EH (cell line): Measurements from ENCODE around the gene DCPS.

Source experiments
- DNase-seq: peaks from one replicate; pipeline ENCODE4 v3.0.0-alpha.2; 2015; ENCODE audit warnings: low read depth

Gene DCPS

DNA sequence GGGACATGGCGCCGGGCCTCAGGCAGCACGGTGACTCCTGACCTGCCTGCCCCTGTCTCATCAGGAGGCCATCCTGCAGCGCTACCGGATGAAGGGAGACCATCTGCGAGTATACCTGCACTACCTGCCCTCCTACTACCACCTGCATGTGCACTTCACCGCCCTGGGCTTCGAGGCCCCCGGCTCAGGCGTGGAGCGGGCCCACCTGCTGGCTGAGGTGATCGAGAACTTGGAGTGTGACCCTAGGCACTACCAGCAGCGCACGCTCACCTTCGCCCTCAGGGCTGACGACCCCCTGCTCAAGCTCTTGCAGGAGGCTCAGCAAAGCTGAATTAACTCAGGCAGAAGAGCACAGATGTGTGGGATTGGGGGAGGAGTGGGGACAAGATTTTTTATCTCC lies 41.4 kb downstream of the DCPS start:
- no peak for DNase-seq

DNA sequence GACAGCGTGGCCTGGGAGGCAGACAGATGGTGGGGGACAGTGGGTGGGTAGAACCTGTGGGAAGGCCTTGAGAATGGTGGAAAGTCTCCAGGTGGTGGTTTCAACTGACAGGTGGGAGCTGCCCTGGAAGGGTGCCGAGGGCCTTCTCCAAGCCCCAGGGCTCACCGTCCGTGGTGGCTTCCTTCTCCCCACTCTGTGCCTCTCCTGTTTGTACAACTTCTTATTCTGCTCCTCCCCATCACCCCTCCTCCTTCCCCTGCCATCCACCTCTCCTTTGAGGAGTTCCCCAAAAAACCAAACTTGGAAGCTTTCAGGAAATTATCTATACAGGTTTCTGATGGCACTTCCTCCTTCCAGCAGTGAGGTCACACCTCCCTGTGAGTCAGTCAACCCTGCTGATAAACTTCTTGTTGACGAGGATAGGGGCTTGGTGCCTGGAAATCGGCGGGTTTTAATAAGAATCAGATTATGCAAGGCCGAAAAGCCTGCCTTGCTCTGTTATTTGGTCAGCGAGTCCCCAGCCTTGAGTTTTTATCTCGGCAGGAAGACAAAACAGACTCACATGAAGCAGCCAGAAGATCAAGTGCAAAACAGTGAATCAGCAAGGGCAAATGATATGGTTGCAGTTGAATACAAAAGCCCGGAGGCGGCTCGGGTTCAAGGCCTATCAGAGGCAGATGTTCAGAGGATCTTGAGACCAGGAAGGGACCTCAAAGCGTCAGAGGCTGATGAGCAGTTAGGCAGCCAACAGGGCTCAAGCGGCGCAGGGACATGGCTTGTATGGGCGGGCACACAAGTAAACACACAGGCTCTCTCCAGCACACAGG lies 42.1 kb downstream of the DCPS start:
- peak; percentile 82 for DNase-seq

- no peak for DNase-seq
These were observed 42.7 kb downstream of the DCPS start for GRCh38 chr11:126346586-126346940.

- peak; percentile 28 for DNase-seq
These were observed 43.1 kb downstream of the DCPS start for GRCh38 chr11:126346946-126347345.

DNA sequence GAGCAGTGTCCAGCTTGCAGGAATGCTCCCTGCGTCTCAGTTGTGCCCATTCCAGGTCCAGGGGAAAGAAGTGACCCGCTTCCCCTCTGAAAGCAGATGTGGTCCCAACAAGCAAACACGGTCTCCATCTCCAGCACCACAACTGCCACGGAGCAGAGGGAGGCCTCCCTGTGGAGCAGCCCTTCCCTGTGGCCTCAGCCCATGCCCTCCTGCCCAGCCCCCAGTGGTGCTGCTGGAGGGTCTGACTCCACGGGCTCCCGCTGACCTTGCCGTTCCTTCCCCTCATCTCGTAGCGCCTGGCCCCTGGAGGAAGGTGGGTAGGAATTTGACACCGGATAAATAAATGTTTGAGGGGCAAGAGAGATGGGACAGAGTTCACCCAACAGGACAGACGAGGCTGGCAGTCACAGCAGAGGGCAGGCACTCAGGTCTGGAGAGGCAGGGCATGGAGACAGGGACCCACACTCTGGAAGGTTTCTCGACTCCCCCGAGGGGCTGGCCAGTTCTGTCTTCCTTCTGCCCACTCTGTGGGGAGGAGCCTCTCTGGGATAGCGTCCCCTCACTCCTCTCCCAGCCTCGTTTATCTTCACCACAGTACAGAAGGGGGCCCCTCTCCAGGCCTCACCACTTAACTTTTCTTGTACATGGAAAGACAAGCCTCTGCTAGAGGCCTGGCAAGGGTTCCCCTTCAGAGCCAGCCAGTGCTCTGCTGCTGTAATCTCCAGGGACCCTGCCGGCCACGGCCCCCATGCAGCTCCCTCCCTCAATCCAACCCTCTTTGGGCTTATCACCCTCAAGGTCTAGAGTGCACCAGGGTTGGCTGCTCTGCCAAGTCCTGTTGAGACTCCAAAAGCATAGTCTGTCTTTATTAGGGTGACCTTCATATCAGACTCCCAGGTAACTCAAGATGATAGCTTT lies 44.1 kb downstream of the DCPS start:
- no peak for DNase-seq

DNA sequence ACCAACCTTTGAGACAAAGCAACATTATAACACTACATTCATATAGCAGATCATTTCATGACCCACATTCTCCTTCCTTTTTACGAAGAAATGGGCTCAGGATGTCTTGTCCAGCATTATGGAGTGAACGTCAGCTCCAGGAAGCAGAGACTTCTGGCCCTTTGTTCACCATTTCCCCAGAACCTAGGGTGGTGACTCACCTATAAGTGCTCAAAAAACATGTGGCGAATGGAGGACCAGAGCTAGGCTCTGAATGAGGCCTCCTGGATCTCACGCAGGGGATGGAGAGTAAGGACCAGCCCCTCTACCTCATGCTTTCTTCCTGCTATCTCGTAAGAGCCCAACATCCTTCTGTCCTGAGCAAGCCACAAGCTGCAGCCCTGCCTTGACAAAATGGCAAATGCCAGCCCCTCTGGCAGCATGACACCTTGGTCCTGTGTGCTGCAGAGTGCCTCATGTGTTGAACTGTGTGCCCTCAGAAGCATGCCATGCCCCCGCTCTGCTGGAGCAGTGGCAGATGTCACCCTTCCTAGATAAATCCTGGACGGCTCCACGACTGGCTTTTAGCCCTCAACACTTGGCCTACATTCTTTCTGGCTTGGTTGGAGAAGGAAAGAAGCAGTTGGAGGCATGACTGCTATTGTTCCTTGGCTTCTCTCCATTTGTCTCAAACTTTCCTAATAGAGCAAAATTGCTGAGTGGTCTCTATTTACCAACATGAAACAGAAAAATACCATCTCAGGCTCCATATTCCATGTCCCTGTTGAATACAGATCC lies 45.1 kb downstream of the DCPS start:
- peak; percentile 57 for DNase-seq

DNA sequence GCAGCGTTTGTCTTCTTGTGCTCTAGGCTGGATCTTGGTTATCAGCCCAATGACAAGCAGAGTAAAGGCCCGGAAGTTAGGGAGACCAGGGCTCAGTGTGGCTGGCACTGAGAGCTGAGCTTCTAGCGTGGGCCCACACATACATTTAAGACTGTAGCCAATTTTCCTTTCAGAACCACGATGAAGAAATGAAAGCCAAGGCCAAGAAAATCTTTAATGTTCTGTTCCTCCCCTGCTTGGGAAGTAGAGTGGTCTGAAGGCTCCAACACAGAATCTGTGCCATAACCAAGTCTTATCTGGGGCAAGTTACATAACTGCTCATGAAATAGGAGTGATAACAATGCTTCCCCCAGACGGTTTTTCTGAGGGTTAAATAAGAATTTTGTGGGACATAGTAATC lies 47.0 kb downstream of the DCPS start:
- no peak for DNase-seq

- DNase-seq, result no peak
These were observed 48.3 kb downstream of the DCPS start for GRCh38 chr11:126352163-126352562.

GRCh38 chr11:126352934-126353801 lies 49.3 kb downstream of the DCPS start:
- DNase-seq, result peak; percentile 77

DNA sequence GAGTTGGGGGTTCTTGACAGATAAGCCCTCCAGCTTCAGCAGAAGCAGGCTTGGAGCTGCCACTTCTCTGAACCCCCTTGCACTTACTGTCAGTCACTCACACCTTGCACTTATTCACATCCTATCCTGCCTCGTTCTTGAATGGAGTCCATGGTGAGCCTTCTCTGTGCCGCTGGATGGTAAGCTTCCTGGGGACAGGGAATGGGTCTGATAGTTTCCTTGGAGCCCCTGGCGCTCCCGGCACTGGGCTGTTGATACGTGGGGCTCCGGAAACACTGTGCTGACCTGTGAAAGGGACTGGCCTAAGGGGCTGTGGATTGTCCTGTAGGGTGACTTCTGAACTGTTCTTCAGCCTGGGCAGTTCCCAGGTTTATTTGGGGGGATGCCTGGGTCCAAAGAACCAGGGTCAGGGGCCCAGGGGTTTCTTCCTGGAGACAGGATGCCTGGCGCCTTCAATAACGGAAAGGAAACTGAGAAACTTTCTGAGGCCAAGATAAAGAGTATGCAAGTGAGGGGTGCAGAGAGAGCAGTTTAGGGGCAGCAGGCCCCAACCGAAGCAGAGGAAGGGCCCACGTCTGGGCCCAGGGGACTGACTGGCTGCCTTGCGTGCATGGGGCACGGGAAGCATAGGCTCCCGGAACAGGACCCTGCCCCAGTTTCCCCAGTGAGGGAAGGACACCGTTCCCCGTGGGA lies 50.9 kb downstream of the DCPS start:
- DNase-seq, result no peak

DNA sequence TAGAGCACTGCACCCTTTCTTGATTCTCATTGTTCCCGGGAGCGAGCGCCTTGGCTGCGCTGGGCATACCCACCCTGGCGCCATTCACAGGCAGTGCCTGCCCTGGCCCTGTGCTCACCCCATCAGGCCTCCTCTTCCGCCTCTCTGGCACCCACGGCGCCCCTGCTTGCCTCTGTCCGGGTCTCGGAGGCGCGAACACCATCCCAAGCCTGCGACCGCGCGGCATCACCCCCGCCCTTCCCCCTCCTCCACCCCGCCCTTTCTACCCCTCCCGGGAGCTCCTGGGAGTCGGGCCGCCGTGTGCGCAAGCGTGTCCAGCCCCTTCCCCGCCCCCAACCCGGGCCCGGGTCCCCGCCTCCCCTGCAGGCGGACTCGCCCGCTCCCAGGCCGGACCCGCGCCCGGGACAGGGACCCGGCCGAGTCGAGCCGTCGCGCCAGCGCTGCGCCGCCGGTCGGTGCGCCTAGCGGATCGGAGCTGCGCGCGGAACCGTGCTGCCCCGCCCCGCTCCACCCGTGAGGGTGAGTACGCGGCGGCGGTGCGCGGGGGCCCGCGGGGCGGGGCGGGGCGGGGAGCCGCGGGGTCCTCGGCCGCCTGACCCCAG lies 51.6 kb downstream of the DCPS start, which contains the start of gene ST3GAL4:
Gene ST3GAL4, plus strand, starts transcription at position 363 of the 602 bp plus-strand sequence. CDS start 50,470 bp downstream, outside the sequence.
- peak; percentile 78 for DNase-seq

- DNase-seq, result peak; percentile 47
These were observed 52.4 kb downstream of the DCPS start for GRCh38 chr11:126355926-126356897.

GRCh38 chr11:126357055-126357962 lies 53.4 kb downstream of the DCPS start:
- peak; percentile 31 for DNase-seq

DNA sequence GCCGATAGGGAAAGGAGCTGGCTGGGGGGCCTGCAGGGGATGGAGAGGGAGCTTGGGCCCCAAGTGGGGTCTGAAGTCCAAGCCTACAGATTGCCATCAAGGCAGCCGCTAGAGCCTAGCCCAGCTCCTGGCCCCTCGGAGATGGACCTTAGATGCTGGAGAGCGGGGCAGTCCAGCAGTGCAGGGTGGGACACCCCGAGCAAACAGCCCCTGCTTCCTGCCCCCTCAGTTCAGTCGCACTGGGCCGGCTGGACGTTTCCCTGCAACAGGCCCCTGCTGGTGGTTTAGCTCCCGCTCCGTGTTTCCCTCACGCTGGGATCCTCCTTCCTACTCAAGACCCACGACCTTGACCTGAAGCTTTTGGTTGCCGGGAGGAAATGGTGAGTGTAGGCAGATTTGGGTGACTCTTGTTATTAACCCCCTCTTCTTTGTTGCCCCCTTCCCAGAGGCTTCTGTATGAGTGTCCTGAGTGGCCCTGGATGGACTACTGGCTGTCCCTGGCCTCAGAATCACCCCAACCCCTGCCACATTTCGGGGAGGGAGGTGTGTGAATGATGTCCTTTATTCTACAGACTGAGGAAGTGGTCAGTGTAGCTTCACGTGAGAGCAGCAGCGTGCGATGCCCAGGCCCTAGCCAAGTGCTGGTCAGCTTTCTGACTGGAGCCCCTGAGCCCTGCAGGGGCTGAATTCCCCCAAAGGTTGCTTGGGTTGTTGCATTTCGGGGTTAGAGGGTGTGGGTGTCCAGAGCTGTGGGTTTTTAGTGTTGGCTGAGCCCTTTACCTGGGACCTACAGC lies 54.3 kb downstream of the DCPS start:
- no peak for DNase-seq

DNA sequence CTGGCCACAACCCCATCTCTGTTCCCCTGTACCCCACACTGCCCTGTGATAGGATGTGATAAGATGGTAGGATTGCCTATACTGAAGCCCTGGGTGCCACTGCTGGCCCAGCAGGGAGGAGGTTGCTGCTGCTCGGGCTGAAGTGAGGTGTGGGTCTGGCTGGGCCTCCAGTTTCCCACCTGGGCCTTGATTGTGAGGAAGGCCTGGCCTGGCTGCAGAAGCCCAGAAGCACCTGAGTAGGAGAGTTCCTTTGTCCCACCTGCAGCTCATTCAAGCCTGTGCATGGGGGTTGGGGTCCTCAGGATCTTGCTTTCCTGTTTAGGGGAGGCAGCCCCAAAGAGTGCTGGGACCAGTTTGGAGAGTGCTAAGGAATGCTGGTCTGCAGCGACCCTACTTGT lies 54.9 kb downstream of the DCPS start:
- DNase-seq, result no peak

DNA sequence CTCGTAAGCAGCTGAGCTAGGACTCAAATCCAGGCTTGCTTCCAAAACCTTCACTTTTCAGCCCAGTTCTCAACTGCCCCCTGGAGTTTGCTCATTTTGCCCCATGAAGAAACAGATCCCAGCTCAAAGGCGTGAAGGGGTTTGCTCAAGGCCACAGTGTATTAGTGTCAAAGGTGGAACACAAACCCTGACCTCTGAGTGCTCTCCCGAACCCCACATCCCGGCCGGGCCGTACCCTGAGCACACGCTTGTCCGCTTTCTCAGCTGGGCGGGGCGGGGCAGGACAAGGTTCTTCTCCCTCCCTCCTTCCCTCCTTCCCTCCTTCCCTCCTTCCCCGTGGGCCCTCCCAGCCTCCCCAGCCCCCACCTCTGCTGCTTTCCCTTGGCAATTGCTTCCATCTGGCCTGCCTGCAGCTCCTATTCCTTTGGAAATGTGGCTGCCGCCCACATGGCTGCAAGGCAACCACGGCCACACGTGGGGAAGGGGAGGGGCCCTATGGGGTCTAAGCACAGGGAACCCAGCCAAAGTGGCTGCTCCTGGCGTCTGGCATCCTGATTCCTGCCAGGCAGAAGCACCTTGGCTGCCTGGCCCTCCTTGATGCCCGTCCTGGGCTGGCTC lies 55.7 kb downstream of the DCPS start:
- DNase-seq, result peak; percentile 78

- no peak for DNase-seq
These were observed 56.2 kb downstream of the DCPS start for GRCh38 chr11:126360049-126360446.
